ENCODE data around the gene CTNND2. TPM values are rescaled to one million over a fixed set of nuclear protein-coding genes. Genes with fewer than 3 reads are reported as not detected.

Gene CTNND2
- total and polyA plus RNA-seq, 10 of the 15 experiments (the other 5 are each of a cell fraction or from before 2014, with no cell fraction given), result 0.02 to 0.16 (median 0.04) TPM; not detected in 7

DNA sequence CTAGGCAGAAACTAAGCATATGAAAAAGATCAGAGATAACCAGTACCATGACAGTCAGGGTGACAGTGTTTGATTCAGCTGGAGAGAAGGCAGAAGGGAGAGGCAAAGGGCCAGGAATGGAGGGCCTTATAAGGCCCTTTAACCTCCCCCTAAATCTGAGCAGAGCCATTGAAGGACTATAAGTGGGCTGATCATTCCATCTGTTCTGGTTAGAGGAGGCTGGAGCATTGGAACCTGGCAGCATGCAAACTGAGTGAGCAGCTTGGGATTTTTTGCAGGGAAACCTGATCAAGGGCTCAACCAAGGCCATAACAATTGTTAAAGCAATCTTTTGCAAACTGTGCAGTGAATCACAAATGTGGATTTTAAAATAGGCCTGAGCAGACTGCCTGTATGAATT lies 968.7 kb downstream of the CTNND2 start:
- no peak overlapping the region for H3K4me2 ChIP-seq (ENCODE audit: control insufficient read depth, insufficient read depth)
- RAD21 ChIA-PET (ENCODE audit: unreplicated experiment), result no interaction called here
- H3K79me2 ChIP-seq (ENCODE audit: control insufficient read depth, insufficient read depth, low read length), result no peaks in the 10 kb centered on the region
- intact Hi-C loops (cut with micrococcal nuclease; ENCODE audit: unreplicated experiment) (no loop called here), in situ Hi-C loops (cut with MboI) (no loop called here)
- no peak overlapping the region for H2AFZ ChIP-seq (ENCODE audit: control insufficient read depth, low read depth, low read length)
- no peaks in the 10 kb centered on the region for H3K36me3 ChIP-seq (ENCODE audit: control insufficient read depth in 2 of 2, insufficient read depth in 2 of 2, low read length in 1 of 2)
- SMC1A ChIA-PET (ENCODE audit: uncharacterized antibody, unreplicated experiment), result no interaction called here
- DNase-seq (ENCODE audit: low read depth, low spot score) (no peak), FAIRE-seq (no peak), ATAC-seq (no peak)
- no TSS peak for BruUV-seq (replicated peaks)
- no peaks in the 10 kb centered on the region for H3K27me3 ChIP-seq (replicated peaks in 1 of 2; ENCODE audit: control insufficient read depth in 2 of 2, insufficient read depth in 2 of 2, low read length in 1 of 2)
- no peaks in the 10 kb centered on the region for H3K9me3 ChIP-seq (replicated peaks; ENCODE audit: control insufficient read depth, insufficient read depth, low read length)
- no peaks in the 10 kb centered on the region for H3K4me1 ChIP-seq (ENCODE audit: control insufficient read depth, insufficient read depth, low read length)
- H3K27ac ChIP-seq (ENCODE audit: control insufficient read depth, insufficient read depth), result no peak overlapping the region
- CTCF ChIA-PET, result no interaction called here
- TF ChIP-seq JUNB (IDR thresholded peaks at IDR 0.05) (no peak), STAT3 (IDR thresholded peaks at IDR 0.05; ENCODE audit: low read depth, low read length) (no peak)
- H3K4me3 ChIP-seq, result no peak overlapping the region
- H4K20me1 ChIP-seq (ENCODE audit: control insufficient read depth, insufficient read depth), result no peaks in the 10 kb centered on the region
- POLR2A ChIA-PET, result no interaction called here
- H3K9ac ChIP-seq (ENCODE audit: control insufficient read depth, insufficient read depth, low read length), result no peak overlapping the region

DNA sequence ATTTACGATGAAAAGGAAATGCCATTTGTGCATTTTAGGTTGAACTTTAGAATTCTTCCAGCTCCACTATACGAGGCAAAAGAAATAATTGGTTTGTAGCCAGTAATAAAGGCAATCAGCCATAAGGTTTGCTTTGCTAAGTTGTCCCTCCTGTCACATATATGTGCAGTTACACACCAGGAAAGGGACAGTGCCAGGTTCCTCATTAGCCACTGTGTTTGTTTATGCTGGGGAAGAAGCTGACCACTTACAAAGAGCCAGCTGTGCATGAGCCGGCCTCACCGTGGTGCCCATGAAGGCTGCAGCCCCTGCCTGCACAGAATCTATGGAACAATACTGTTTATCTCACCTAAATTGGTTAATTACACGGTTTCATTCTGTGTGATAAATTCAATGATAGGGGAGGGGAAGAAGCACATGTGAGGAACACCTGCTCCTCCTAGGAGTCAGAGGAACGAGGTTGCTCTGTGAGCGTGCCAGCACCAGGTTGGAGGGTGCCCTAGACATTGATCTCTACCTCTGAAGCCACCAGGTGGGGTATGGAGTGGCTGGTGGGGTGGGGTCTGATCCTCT lies 969.4 kb downstream of the CTNND2 start:
- SMC1A ChIA-PET (ENCODE audit: uncharacterized antibody, unreplicated experiment), result no interaction called here

More for the DNA sequence above, 969.4 kb downstream of the CTNND2 start:
- ChIA-PET CTCF (no interaction called here), POLR2A (no interaction called here), RAD21 (ENCODE audit: unreplicated experiment) (no interaction called here)
- DNase-seq (ENCODE audit: low read depth, low spot score) (no peak), FAIRE-seq (no peak), ATAC-seq (no peak)
- H3K36me3 ChIP-seq (ENCODE audit: control insufficient read depth in 2 of 2, insufficient read depth in 2 of 2, low read length in 1 of 2), result no peaks in the 10 kb centered on the region
- in situ Hi-C loops (cut with MboI), result no loop called here
- BruUV-seq (replicated peaks), result no TSS peak
- no peaks in the 10 kb centered on the region for H3K27me3 ChIP-seq (replicated peaks in 1 of 2; ENCODE audit: control insufficient read depth in 2 of 2, insufficient read depth in 2 of 2, low read length in 1 of 2)
- no peak overlapping the region for H3K4me3 ChIP-seq
- H3K9ac ChIP-seq (ENCODE audit: control insufficient read depth, insufficient read depth, low read length), result no peak overlapping the region
- no peaks in the 10 kb centered on the region for H3K79me2 ChIP-seq (ENCODE audit: control insufficient read depth, insufficient read depth, low read length)
- no peaks in the 10 kb centered on the region for H4K20me1 ChIP-seq (ENCODE audit: control insufficient read depth, insufficient read depth)
- H2AFZ ChIP-seq (ENCODE audit: control insufficient read depth, low read depth, low read length), result no peak overlapping the region
- no peak overlapping the region for H3K27ac ChIP-seq (ENCODE audit: control insufficient read depth, insufficient read depth)
- TF ChIP-seq, protein P1, sequence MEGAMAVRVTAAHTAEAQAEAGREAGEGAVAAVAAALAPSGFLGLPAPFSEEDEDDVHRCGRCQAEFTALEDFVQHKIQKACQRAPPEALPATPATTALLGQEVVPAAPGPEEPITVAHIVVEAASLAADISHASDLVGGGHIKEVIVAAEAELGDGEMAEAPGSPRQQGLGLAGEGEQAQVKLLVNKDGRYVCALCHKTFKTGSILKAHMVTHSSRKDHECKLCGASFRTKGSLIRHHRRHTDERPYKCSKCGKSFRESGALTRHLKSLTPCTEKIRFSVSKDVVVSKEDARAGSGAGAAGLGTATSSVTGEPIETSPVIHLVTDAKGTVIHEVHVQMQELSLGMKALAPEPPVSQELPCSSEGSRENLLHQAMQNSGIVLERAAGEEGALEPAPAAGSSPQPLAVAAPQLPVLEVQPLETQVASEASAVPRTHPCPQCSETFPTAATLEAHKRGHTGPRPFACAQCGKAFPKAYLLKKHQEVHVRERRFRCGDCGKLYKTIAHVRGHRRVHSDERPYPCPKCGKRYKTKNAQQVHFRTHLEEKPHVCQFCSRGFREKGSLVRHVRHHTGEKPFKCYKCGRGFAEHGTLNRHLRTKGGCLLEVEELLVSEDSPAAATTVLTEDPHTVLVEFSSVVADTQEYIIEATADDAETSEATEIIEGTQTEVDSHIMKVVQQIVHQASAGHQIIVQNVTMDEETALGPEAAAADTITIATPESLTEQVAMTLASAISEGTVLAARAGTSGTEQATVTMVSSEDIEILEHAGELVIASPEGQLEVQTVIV (IDR thresholded peaks at IDR 0.05; ENCODE audit: borderline replicate concordance, partially characterized antibody), result no peak
- TF ChIP-seq, protein P2, sequence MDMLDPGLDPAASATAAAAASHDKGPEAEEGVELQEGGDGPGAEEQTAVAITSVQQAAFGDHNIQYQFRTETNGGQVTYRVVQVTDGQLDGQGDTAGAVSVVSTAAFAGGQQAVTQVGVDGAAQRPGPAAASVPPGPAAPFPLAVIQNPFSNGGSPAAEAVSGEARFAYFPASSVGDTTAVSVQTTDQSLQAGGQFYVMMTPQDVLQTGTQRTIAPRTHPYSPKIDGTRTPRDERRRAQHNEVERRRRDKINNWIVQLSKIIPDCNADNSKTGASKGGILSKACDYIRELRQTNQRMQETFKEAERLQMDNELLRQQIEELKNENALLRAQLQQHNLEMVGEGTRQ (IDR thresholded peaks at IDR 0.05; ENCODE audit: borderline replicate concordance, low read depth, low read length), result no peak
- TF ChIP-seq, protein P3, sequence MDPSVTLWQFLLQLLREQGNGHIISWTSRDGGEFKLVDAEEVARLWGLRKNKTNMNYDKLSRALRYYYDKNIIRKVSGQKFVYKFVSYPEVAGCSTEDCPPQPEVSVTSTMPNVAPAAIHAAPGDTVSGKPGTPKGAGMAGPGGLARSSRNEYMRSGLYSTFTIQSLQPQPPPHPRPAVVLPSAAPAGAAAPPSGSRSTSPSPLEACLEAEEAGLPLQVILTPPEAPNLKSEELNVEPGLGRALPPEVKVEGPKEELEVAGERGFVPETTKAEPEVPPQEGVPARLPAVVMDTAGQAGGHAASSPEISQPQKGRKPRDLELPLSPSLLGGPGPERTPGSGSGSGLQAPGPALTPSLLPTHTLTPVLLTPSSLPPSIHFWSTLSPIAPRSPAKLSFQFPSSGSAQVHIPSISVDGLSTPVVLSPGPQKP (IDR thresholded peaks at IDR 0.05; ENCODE audit: low read depth, low read length), result no peak
- no peak for TF ChIP-seq YY1 (IDR thresholded peaks at IDR 0.05; ENCODE audit: low read depth, low read length)
- no peak for TF ChIP-seq BACH1 (IDR thresholded peaks at IDR 0.05; ENCODE audit: borderline replicate concordance)
- no peak for TF ChIP-seq CHD4 (IDR thresholded peaks at IDR 0.05)
- TF ChIP-seq POLR2AphosphoS2 (IDR thresholded peaks at IDR 0.05; ENCODE audit: low read depth, low read length), result no peak
- no peaks in the 10 kb centered on the region for H3K4me1 ChIP-seq (ENCODE audit: control insufficient read depth, insufficient read depth, low read length)
- no peaks in the 10 kb centered on the region for H3K9me3 ChIP-seq (replicated peaks; ENCODE audit: control insufficient read depth, insufficient read depth, low read length)
- H3K4me2 ChIP-seq (ENCODE audit: control insufficient read depth, insufficient read depth), result no peak overlapping the region
- intact Hi-C loops (cut with micrococcal nuclease; ENCODE audit: unreplicated experiment), result no loop called here
- 29% methylated on average over 7 of the region's 7 CpGs for WGBS (ENCODE audit: insufficient coverage, insufficient replicate concordance, low lambda C conversion rate, missing lambda C conversion rate)

Measured in GM12878 (cell line).